SK-N-SH (cell line): ENCODE measurements around the gene CDIP1.

Source experiments
- CTCF ChIP-seq: fragments of 200-600 bp; sonication (generic); IDR thresholded peaks from 2 replicates; pipeline ENCODE4 v1.6.1; 2017; ENCODE audit warnings: antibody characterized with exemption, mild to moderate bottlenecking, moderate library complexity
- ELF1 ChIP-seq: IDR thresholded peaks from 2 replicates; pipeline ENCODE4 v1.4.0; 2012
- EZH2phosphoT487 ChIP-seq: fragments of 200-600 bp; sonication (generic); IDR thresholded peaks from 2 replicates; pipeline ENCODE4 v1.6.1; 2017; ENCODE audit warnings: low read depth, mixed run types, mild to moderate bottlenecking, antibody characterized with exemption, moderate library complexity, borderline replicate concordance
- FOSL2 ChIP-seq: IDR thresholded peaks from 2 replicates; pipeline ENCODE4 v1.4.0; 2012; ENCODE audit warnings: low read depth, mild to moderate bottlenecking, moderate library complexity, borderline replicate concordance
- GABPA ChIP-seq: IDR thresholded peaks from 2 replicates; pipeline ENCODE4 v1.4.0; 2012; ENCODE audit warnings: low read depth, mild to moderate bottlenecking
- MAX ChIP-seq: IDR thresholded peaks from 2 replicates; pipeline ENCODE4 v1.4.0; 2012; ENCODE audit warnings: low read depth
- MXI1 ChIP-seq: IDR thresholded peaks from 2 replicates; pipeline ENCODE4 v1.6.1; 2012; ENCODE audit warnings: mild to moderate bottlenecking, low read depth, low read length, improper control_type of control experiment
- NRF1 ChIP-seq: IDR thresholded peaks from 2 replicates; pipeline ENCODE4 v1.6.1; 2012; ENCODE audit warnings: low read depth, mild to moderate bottlenecking, low read length
- YY1 ChIP-seq: IDR thresholded peaks from 2 replicates; pipeline ENCODE4 v1.4.0; 2012; ENCODE audit warnings: low read depth, mild to moderate bottlenecking

- no peak for TF ChIP-seq CTCF
- TF ChIP-seq YY1: no peak
- TF ChIP-seq MAX: no peak
- no peak for TF ChIP-seq MXI1
- TF ChIP-seq GABPA: no peak
- no peak for TF ChIP-seq EZH2phosphoT487
- TF ChIP-seq NRF1: no peak
- TF ChIP-seq FOSL2: no peak
- no peak for TF ChIP-seq ELF1
Measured at GRCh38 chr16:4460936-4461249, 77.7 kb downstream of the CDIP1 start.
